Measurements from ENCODE around the gene AKAP8. TPM values are rescaled to one million over a fixed set of nuclear protein-coding genes. Genes with fewer than 3 reads are reported as not detected.

AKAP8 gene
- total and polyA plus RNA-seq, 9 of the 15 experiments (the other 6 are each of a cell fraction or from before 2014, with no cell fraction given): 3.4 to 56.5 (median 15.0) TPM

DNA sequence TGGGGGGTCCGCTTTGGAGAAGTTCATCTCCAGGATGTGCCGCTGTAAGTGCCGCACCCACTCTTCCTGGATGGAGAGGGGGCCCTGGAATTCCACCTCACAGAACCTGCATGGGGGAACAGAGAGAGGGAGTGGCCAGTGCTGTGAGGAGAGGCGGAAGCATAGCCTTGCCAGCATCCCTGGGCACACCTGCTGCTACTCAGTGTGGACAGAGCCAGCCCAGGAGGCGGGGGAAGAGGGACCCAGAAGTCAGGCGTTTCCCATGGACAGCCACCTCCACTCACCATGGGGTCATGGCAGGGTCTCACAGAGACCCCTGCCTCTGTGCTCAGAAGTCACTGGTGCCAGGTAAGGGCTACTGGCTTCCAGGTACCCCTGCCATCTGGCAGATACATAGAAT, 43.5 kb upstream of the AKAP8 start:
- no peaks in the 10 kb centered on the region for H4K20me1 ChIP-seq (replicated peaks; ENCODE audit: control insufficient read depth, insufficient read depth, low read length)
- WGBS (ENCODE audit: insufficient coverage, low coverage, missing lambda C conversion rate): 96% methylated on average over 6 of the region's 6 CpGs
- POLR2A ChIA-PET: interaction anchor here (0.8 kb wide), 1 partner anchor 9 kb away, joined by 3 read pairs; no protein-coding TSS in a partner anchor
- ATAC-seq: no peak
- DNase-seq (ENCODE audit: extremely low read depth in 1 of 4, low spot score in 3 of 4): no peak
- no peaks in the 10 kb centered on the region for H3K27me3 ChIP-seq (ENCODE audit: control insufficient read depth in 2 of 2, insufficient read depth in 2 of 2, low read length in 2 of 2)
- peaks cover 57% of the 10 kb centered on the region for H3K36me3 ChIP-seq (ENCODE audit: control insufficient read depth, insufficient read depth, low read length)
- H3K9me3 ChIP-seq (replicated peaks; ENCODE audit: control insufficient read depth, insufficient read depth, low read depth, low read length): no peaks in the 10 kb centered on the region
- H3K4me2 ChIP-seq (ENCODE audit: insufficient read depth, low read length): no peak overlapping the region
- H3K79me2 ChIP-seq (ENCODE audit: control insufficient read depth, insufficient read depth, low read length): peaks cover 8% of the 10 kb centered on the region
- no peaks in the 10 kb centered on the region for H3K9me1 ChIP-seq (ENCODE audit: control insufficient read depth, insufficient read depth, low read length)
- H3K9ac ChIP-seq (ENCODE audit: insufficient read depth in 1 of 2, low read depth in 2 of 2, low read length in 2 of 2): no peak overlapping the region
- no peak overlapping the region for H3K4me3 ChIP-seq
- H3K4me1 ChIP-seq (replicated peaks in 1 of 2; ENCODE audit: control insufficient read depth in 2 of 2, insufficient read depth in 2 of 2, low read length in 2 of 2): peaks cover 4 to 24% of the 10 kb centered on the region in 2 experiments; a peak in 3 of 5 replicates
- H3K27ac ChIP-seq (ENCODE audit: extremely low read depth, low read depth, low read length): no peak overlapping the region
- TF ChIP-seq MTA2 (IDR thresholded peaks at IDR 0.05; ENCODE audit: low read depth) (no peak), NRF1 (conservative IDR thresholded peaks at IDR 0.05 in 1 of 2, IDR thresholded peaks at IDR 0.05 in 1 of 2) (no peak), ZNF23 (CRISPR knock-in tag; IDR thresholded peaks at IDR 0.05) (no peak), RBFOX2 (IDR thresholded peaks at IDR 0.05; ENCODE audit: low read depth, low read length) (0 out of 2 replicates have a peak, but pooled peaks have one; percentile 24), MXD1 (CRISPR knock-in tag; IDR thresholded peaks at IDR 0.05; ENCODE audit: borderline replicate concordance, poor library complexity, severe bottlenecking) (no peak), ILK (tag; IDR thresholded peaks at IDR 0.05; ENCODE audit: borderline replicate concordance, low read depth) (no peak), PTBP1 (IDR thresholded peaks at IDR 0.05; ENCODE audit: low read depth, low read length) (no peak)
- no peak for FAIRE-seq
- BruUV-seq (replicated peaks): no TSS peak
- CTCF ChIA-PET (ENCODE audit: low intra/inter-chr PET ratio): no interaction called here
- in situ Hi-C loops (cut with MboI) (no loop called here), intact Hi-C loops (cut with micrococcal nuclease) (no loop called here)
- no peak overlapping the region for H2AFZ ChIP-seq (ENCODE audit: low read depth, low read length)
